H9 (cell line): ENCODE data around the gene SLC25A15. TPM values are rescaled to one million over a fixed set of nuclear protein-coding genes. Genes with fewer than 3 reads are reported as not detected.

Experiments used
- DNase-seq: peaks from one replicate; pipeline ENCODE4 v3.0.0-alpha.2; 2017
- H2AFZ ChIP-seq: one replicate; pipeline ENCODE4 v1.6.1; 2013; ENCODE audit warnings: mild to moderate bottlenecking, low read length, control low read depth, moderate library complexity
- H2AK5ac ChIP-seq: 2 replicates; pipeline ENCODE4 v1.6.1; 2013; ENCODE audit warnings: low read length, control low read depth, mixed read lengths; ENCODE audit not compliant: insufficient read length
- H2BK120ac ChIP-seq: one replicate; pipeline ENCODE4 v1.6.1; 2013; ENCODE audit warnings: low read depth, mild to moderate bottlenecking, low read length, control low read depth, inconsistent platforms; ENCODE audit not compliant: poor library complexity, severe bottlenecking
- H2BK12ac ChIP-seq: 2 replicates; pipeline ENCODE4 v1.6.1; 2013; ENCODE audit warnings: low read length, control low read depth, mixed read lengths, low read depth; ENCODE audit not compliant: insufficient read length
- H2BK15ac ChIP-seq: 2 replicates; pipeline ENCODE4 v1.6.1; 2013; ENCODE audit warnings: low read depth, low read length, control low read depth
- H2BK20ac ChIP-seq: one replicate; pipeline ENCODE4 v1.6.1; 2013; ENCODE audit warnings: low read depth, mild to moderate bottlenecking, low read length, control low read depth, inconsistent platforms; ENCODE audit not compliant: poor library complexity, severe bottlenecking
- H2BK5ac ChIP-seq: 2 replicates; pipeline ENCODE4 v1.6.1; 2013; ENCODE audit warnings: low read length, control low read depth, mixed read lengths; ENCODE audit not compliant: insufficient read length
- H3K14ac ChIP-seq: 2 replicates; pipeline ENCODE4 v1.6.1; 2013; ENCODE audit warnings: low read length, control low read depth; ENCODE audit not compliant: insufficient read depth
- H3K18ac ChIP-seq: 2 replicates; pipeline ENCODE4 v1.6.1; 2013; ENCODE audit warnings: low read depth, mild to moderate bottlenecking, mixed read lengths, low read length, control low read depth; ENCODE audit not compliant: insufficient read length
- H3K23ac ChIP-seq: 2 replicates; pipeline ENCODE4 v1.6.1; 2013; ENCODE audit warnings: low read length, control low read depth, mixed read lengths, low read depth; ENCODE audit not compliant: insufficient read length
- H3K23me2 ChIP-seq: 2 replicates; pipeline ENCODE4 v1.6.1; 2013; ENCODE audit warnings: low read depth, mild to moderate bottlenecking, mixed read lengths, low read length, control low read depth; ENCODE audit not compliant: insufficient read length, poor library complexity, severe bottlenecking
- H3K27ac ChIP-seq: 2 replicates; pipeline ENCODE4 v1.5.1; 2013; ENCODE audit warnings: low read length, control low read depth, mixed read lengths, low read depth; ENCODE audit not compliant: insufficient read length
- H3K27me3 ChIP-seq: 2 replicates; pipeline ENCODE4 v1.6.1; 2013; ENCODE audit warnings: low read length, control low read depth, inconsistent platforms; ENCODE audit not compliant: insufficient read depth
- H3K4ac ChIP-seq: 2 replicates; pipeline ENCODE4 v1.6.1; 2013; ENCODE audit warnings: low read depth, mild to moderate bottlenecking, control low read depth, inconsistent platforms, low read length, moderate library complexity
- H3K4me1 ChIP-seq: 2 replicates; pipeline ENCODE4 v1.6.1; 2013; ENCODE audit warnings: low read length, control low read depth, inconsistent platforms; ENCODE audit not compliant: insufficient read depth
- H3K4me2 ChIP-seq: 2 replicates; pipeline ENCODE4 v1.6.1; 2013; ENCODE audit warnings: low read length, control low read depth, mixed read lengths; ENCODE audit not compliant: insufficient read length, insufficient read depth
- H3K56ac ChIP-seq: 2 replicates; pipeline ENCODE4 v1.6.1; 2013; ENCODE audit warnings: low read depth, mild to moderate bottlenecking, mixed read lengths, low read length, control low read depth; ENCODE audit not compliant: insufficient read length
- H3K79me1 ChIP-seq: 2 replicates; pipeline ENCODE4 v1.6.1; 2013; ENCODE audit warnings: low read depth, mild to moderate bottlenecking, moderate library complexity, low read length, control low read depth, inconsistent platforms; ENCODE audit not compliant: insufficient read depth, poor library complexity, severe bottlenecking
- H3K79me2 ChIP-seq: 2 replicates; pipeline ENCODE4 v1.6.1; 2013; ENCODE audit warnings: low read length, control low read depth, inconsistent platforms; ENCODE audit not compliant: insufficient read depth
- H3K9ac ChIP-seq: 2 replicates; pipeline ENCODE4 v1.6.1; 2013; ENCODE audit warnings: low read length, control low read depth, mixed read lengths; ENCODE audit not compliant: insufficient read length; ENCODE audit errors: extremely low read depth
- H3K9me3 ChIP-seq: one replicate; pipeline ENCODE4 v1.6.1; 2013; ENCODE audit warnings: low read depth, low read length, inconsistent platforms; ENCODE audit not compliant: control insufficient read depth
- H3T11ph ChIP-seq: one replicate; pipeline ENCODE4 v1.6.1; 2013; ENCODE audit warnings: mild to moderate bottlenecking, low read length, control low read depth, inconsistent platforms
- H4K20me1 ChIP-seq: one replicate; pipeline ENCODE4 v1.6.1; 2013; ENCODE audit not compliant: control insufficient read depth, insufficient read length, insufficient read depth
- H4K5ac ChIP-seq: 2 replicates; pipeline ENCODE4 v1.6.1; 2013; ENCODE audit warnings: low read depth, mild to moderate bottlenecking, mixed read lengths, low read length, control low read depth; ENCODE audit not compliant: insufficient read length
- H4K8ac ChIP-seq: replicated peaks from 2 replicates; pipeline ENCODE4 v1.6.1; 2013; ENCODE audit warnings: low read length, control low read depth, mixed read lengths, low read depth; ENCODE audit not compliant: insufficient read length
- H4K91ac ChIP-seq: 2 replicates; pipeline ENCODE4 v1.6.1; 2013; ENCODE audit warnings: low read depth, mild to moderate bottlenecking, moderate library complexity, mixed read lengths, low read length, control low read depth; ENCODE audit not compliant: insufficient read length
- H3K27ac Mint-ChIP-seq, 3 experiments: 2 replicates in 2 of 3; 3 replicates in 1 of 3; pipeline ENCODE4 v1.8.0; 2020 to 2021; ENCODE audit warnings: mixed read lengths in 3 of 3, mild to moderate bottlenecking in 1 of 3, moderate library complexity in 1 of 3
- H3K27me3 Mint-ChIP-seq: 2 replicates; pipeline ENCODE4 v1.8.0; 2021; ENCODE audit warnings: low read depth, mild to moderate bottlenecking, moderate library complexity, mixed read lengths
- H3K36me3 Mint-ChIP-seq, 3 experiments: 2 replicates in 2 of 3; 3 replicates in 1 of 3; pipeline ENCODE4 v1.8.0; 2020 to 2021; ENCODE audit warnings: low read depth in 3 of 3, mixed read lengths in 3 of 3; ENCODE audit not compliant: insufficient read depth in 1 of 3
- H3K4me1 Mint-ChIP-seq, 2 experiments: 2 replicates each; pipeline ENCODE4 v1.8.0; 2020; ENCODE audit warnings: mixed read lengths in 2 of 2
- H3K4me3 Mint-ChIP-seq, 2 experiments: 2 replicates in 1 of 2; 3 replicates in 1 of 2; pipeline ENCODE4 v1.8.0; 2020 to 2021; ENCODE audit warnings: mild to moderate bottlenecking in 2 of 2, mixed read lengths in 2 of 2, moderate library complexity in 1 of 2
- H3K9me3 Mint-ChIP-seq, 2 experiments: 2 replicates in 1 of 2; 3 replicates in 1 of 2; pipeline ENCODE4 v1.8.0; 2020; ENCODE audit warnings: mild to moderate bottlenecking in 2 of 2, mixed read lengths in 2 of 2, moderate library complexity in 1 of 2
- CTCF ChIP-seq: fragments of 200-600 bp; sonication (generic); conservative IDR thresholded peaks from 3 replicates; pipeline ENCODE4 v1.8.0; 2021; ENCODE audit warnings: antibody characterized with exemption, mild to moderate bottlenecking
- WGBS: extraction: QIAGEN DNeasy Blood & Tissue Kit; methylation state at CpG from one replicate; pipeline ENCODE4 v1.1.7; 2013; ENCODE audit warnings: missing lambda C conversion rate, low lambda C conversion rate, mixed read lengths; ENCODE audit not compliant: insufficient read length; ENCODE audit errors: extremely low coverage; 5-methylcytosine and 5-hydroxymethylcytosine counted together
- total RNA-seq: library from RNA; stranded (reverse); gene quantifications from 2 replicates; pipeline ENCODE4 v1.2.1, GENCODE V29; 2021

SLC25A15 gene
- total RNA-seq, 1 experiment from 2014 or later: 21.1 TPM

- Histone ChIP-seq H3T11ph (no peak overlapping the region), H4K5ac (no peak overlapping the region), H2BK120ac (no peak overlapping the region), H4K20me1 (no peaks in the 10 kb centered on the region), H3K14ac (no peak overlapping the region), H2BK15ac (no peak overlapping the region), H3K9ac (no peak overlapping the region), H2AFZ (no peak overlapping the region), H3K79me2 (no peaks in the 10 kb centered on the region), H3K79me1 (no peaks in the 10 kb centered on the region), H3K4ac (no peak overlapping the region), H4K8ac (no peak overlapping the region), H2BK5ac (no peak overlapping the region), H3K23ac (no peak overlapping the region), H2BK20ac (no peak overlapping the region), H2BK12ac (no peak overlapping the region), H2AK5ac (no peak overlapping the region), H3K4me2 (no peak overlapping the region), H3K18ac (no peak overlapping the region), H3K56ac (no peak overlapping the region), H4K91ac (no peak overlapping the region), H3K4me1 (no peaks in the 10 kb centered on the region), H3K23me2 (no peaks in the 10 kb centered on the region), H3K27me3 (no peaks in the 10 kb centered on the region), H3K9me3 (no peaks in the 10 kb centered on the region), H3K27ac (no peak overlapping the region)
- no CpG with 5 or more reads among the region's 14 CpGs for WGBS
- peak; percentile 48 for DNase-seq
- Mint-ChIP-seq H3K9me3 (no peaks in the 10 kb centered on the region), H3K36me3 (no peaks in the 10 kb centered on the region), H3K4me3 (no peak overlapping the region), H3K27ac (peak overlapping the region in 1 of 3 experiments; percentile 53; a peak in 1 of 7 replicates), H3K4me1 (peaks cover 8 to 18% of the 10 kb centered on the region in 2 experiments), H3K27me3 (no peaks in the 10 kb centered on the region)
- peak; percentile 16; the same call in 1 of the 3 replicates for TF ChIP-seq CTCF
Measured at GRCh38 chr13:40780822-40781401, 8.5 kb upstream of the SLC25A15 start.
